HEK293 (cell line): ENCODE data around the gene PPFIA3.
A peak's percentile ranks its signal among the peaks of the same experiment; 100 is the strongest.
"Not testable (repeated sequence)": the region's sequence is repeated elsewhere in the genome, so short reads cannot be mapped to it uniquely, and the experiment has no call there.

ENCODE experiments used
- CTCF ChIA-PET: fragments of 350-600 bp; formaldehyde crosslinking; extraction: SDS; loops from one replicate; lab custom pipeline; 2021; ENCODE audit warnings: antibody characterized with exemption; lab: Yijun Ruan, JAX
- POLR2A ChIA-PET: fragments of 300-600 bp; formaldehyde crosslinking; extraction: SDS; loops from one replicate; lab custom pipeline; 2020; ENCODE audit warnings: antibody characterized with exemption, inconsistent platforms; lab: Yijun Ruan, JAX
- H3K27ac ChIP-seq: fragments of 200-500 bp; sonication (Bioruptor generic); 2 replicates; pipeline ENCODE4 v1.5.1; 2014; ENCODE audit warnings: low read depth, low read length, control low read depth, inconsistent platforms; ENCODE audit errors: extremely low read depth
- H3K36me3 ChIP-seq, 2 experiments: fragments of 200-500 bp in 1 of 2; sonication (Bioruptor generic) in 1 of 2; 1 replicate in 1 of 2; 2 replicates in 1 of 2; pipeline ENCODE4 v1.5.1; 2014 to 2017; ENCODE audit warnings: inconsistent platforms in 2 of 2, low read length in 2 of 2; ENCODE audit not compliant: control insufficient read depth in 2 of 2, insufficient read depth in 1 of 2
- H3K4me1 ChIP-seq: fragments of 200-500 bp; sonication (Bioruptor generic); 2 replicates; pipeline ENCODE4 v1.5.1; 2014; ENCODE audit warnings: mild to moderate bottlenecking, low read length, inconsistent platforms; ENCODE audit not compliant: control insufficient read depth, insufficient read depth
- H3K4me3 ChIP-seq: 2 replicates; pipeline ENCODE4 v1.5.1; 2011; ENCODE audit warnings: low read depth, mild to moderate bottlenecking, control low read depth, low read length, moderate library complexity
- H3K9me3 ChIP-seq: fragments of 200-500 bp; sonication (Bioruptor generic); 2 replicates; pipeline ENCODE4 v1.5.1; 2014; ENCODE audit warnings: low read depth, low read length, inconsistent platforms; ENCODE audit not compliant: control insufficient read depth, insufficient read depth
- PBX3 ChIP-seq: sonication (generic); formaldehyde crosslinking; IDR thresholded peaks from 2 replicates; pipeline ENCODE4 v1.8.1; 2022; ENCODE audit warnings: mild to moderate bottlenecking, moderate library complexity, missing genetic modification reagents
- PRDM1 ChIP-seq: fragments of 450-650 bp; formaldehyde crosslinking; IDR thresholded peaks from 2 replicates; pipeline ENCODE4; 2016; ENCODE audit warnings: missing biosample characterization, missing genetic modification characterization
- PRDM10 ChIP-seq: fragments of 450-650 bp; formaldehyde crosslinking; IDR thresholded peaks from 2 replicates; pipeline ENCODE4 v1.5.1; 2016; ENCODE audit warnings: missing biosample characterization, missing genetic modification characterization
- YY2 ChIP-seq: fragments of 450-650 bp; formaldehyde crosslinking; IDR thresholded peaks from 2 replicates; pipeline ENCODE4 v1.5.1; 2016; ENCODE audit warnings: missing biosample characterization, missing genetic modification characterization
- ZBTB17 ChIP-seq: fragments of 450-650 bp; formaldehyde crosslinking; IDR thresholded peaks from 2 replicates; pipeline ENCODE4 v1.5.1; 2016; ENCODE audit warnings: missing biosample characterization, missing genetic modification characterization
- ZBTB44 ChIP-seq: fragments of 450-650 bp; IDR thresholded peaks from 2 replicates; pipeline ENCODE4 v1.5.1; 2018; ENCODE audit warnings: missing biosample characterization, mild to moderate bottlenecking, missing genetic modification characterization
- ZBTB48 ChIP-seq: fragments of 450-650 bp; formaldehyde crosslinking; IDR thresholded peaks from 2 replicates; pipeline ENCODE4 v1.5.1; 2016; ENCODE audit warnings: missing biosample characterization, missing genetic modification characterization
- ZFP41 ChIP-seq: fragments of 450-650 bp; formaldehyde crosslinking; IDR thresholded peaks from 2 replicates; pipeline ENCODE4 v1.5.1; 2016; ENCODE audit warnings: missing biosample characterization, missing genetic modification characterization, borderline replicate concordance
- ZNF132 ChIP-seq: fragments of 450-650 bp; formaldehyde crosslinking; IDR thresholded peaks from 2 replicates; pipeline ENCODE4 v1.5.1; 2017; ENCODE audit warnings: missing biosample characterization, missing genetic modification characterization, borderline replicate concordance
- ZNF148 ChIP-seq: fragments of 450-650 bp; formaldehyde crosslinking; IDR thresholded peaks from 2 replicates; pipeline ENCODE4 v1.5.0; 2017; ENCODE audit warnings: missing biosample characterization, missing genetic modification characterization, borderline replicate concordance
- ZNF335 ChIP-seq: fragments of 450-650 bp; formaldehyde crosslinking; conservative IDR thresholded peaks from 2 replicates; pipeline ENCODE4 v1.5.1; 2016; ENCODE audit warnings: missing biosample characterization, missing genetic modification characterization
- ZNF366 ChIP-seq: fragments of 450-650 bp; formaldehyde crosslinking; conservative IDR thresholded peaks from 2 replicates; pipeline ENCODE4 v1.5.1; 2016; ENCODE audit warnings: missing biosample characterization, missing genetic modification characterization
- ZNF416 ChIP-seq: fragments of 450-650 bp; formaldehyde crosslinking; IDR thresholded peaks from 2 replicates; pipeline ENCODE4 v1.5.1; 2016; ENCODE audit warnings: missing biosample characterization, missing genetic modification characterization
- ZNF426 ChIP-seq: fragments of 450-650 bp; formaldehyde crosslinking; IDR thresholded peaks from 2 replicates; pipeline ENCODE4 v1.5.1; 2017; ENCODE audit warnings: missing biosample characterization, missing genetic modification characterization, mild to moderate bottlenecking, inconsistent platforms, moderate library complexity
- ZNF514 ChIP-seq: fragments of 450-650 bp; formaldehyde crosslinking; IDR thresholded peaks from 2 replicates; pipeline ENCODE4 v1.5.1; 2016; ENCODE audit warnings: missing biosample characterization, missing genetic modification characterization
- ZNF610 ChIP-seq: fragments of 450-650 bp; formaldehyde crosslinking; IDR thresholded peaks from 2 replicates; pipeline ENCODE4 v1.5.1; 2016; ENCODE audit warnings: missing biosample characterization, missing genetic modification characterization, borderline replicate concordance
- ZNF639 ChIP-seq: fragments of 450-650 bp; formaldehyde crosslinking; IDR thresholded peaks from 2 replicates; pipeline ENCODE4 v1.5.1; 2016; ENCODE audit warnings: missing biosample characterization, missing genetic modification characterization
- ZXDB ChIP-seq: fragments of 450-650 bp; formaldehyde crosslinking; IDR thresholded peaks from 2 replicates; pipeline ENCODE4 v1.5.1; 2016; ENCODE audit warnings: missing biosample characterization, missing genetic modification characterization

PPFIA3 gene

GRCh38 chr19:49126575-49126974, 7.2 kb downstream of the PPFIA3 start (continued):
- TF ChIP-seq ZNF610 (tag by site-specific recombination): no peak
- TF ChIP-seq ZBTB17: no peak
- no peak for TF ChIP-seq ZXDB (tag by site-specific recombination)
- TF ChIP-seq ZNF416: no peak
- no peak for TF ChIP-seq ZFP41
- no peak for TF ChIP-seq ZNF148 (tag by site-specific recombination)

- not testable (repeated sequence) for H3K27ac ChIP-seq, H3K4me3 ChIP-seq, H3K9me3 ChIP-seq, H3K4me1 ChIP-seq
- TF ChIP-seq PRDM1: peak; percentile 96
- 0 out of 2 replicates have a peak, but pooled peaks have one; percentile 22 for TF ChIP-seq ZNF639 (tag by site-specific recombination)
- CTCF ChIA-PET: interaction anchor here (0.5 to 3.2 kb wide), 9 partner anchors 13 to 130 kb away, joined by 3 to 20 read pairs (median 5); partner anchors contain the start of gene LIN7B
- peaks cover 0 to 10% of the 10 kb centered on the region in 2 experiments; a peak in 2 of 3 replicates for H3K36me3 ChIP-seq
- POLR2A ChIA-PET: interaction anchor here (0.5 to 1.4 kb wide), 15 partner anchors 8 to 1713 kb away, joined by 3 to 27 read pairs (median 7); partner anchors contain the start of genes C19orf73, GYS1, LIN7B and PPFIA3
Observed at GRCh38 chr19:49127225-49127624, 7.9 kb downstream of the PPFIA3 start.

- POLR2A ChIA-PET: interaction anchor here (0.5 to 1.4 kb wide), 20 partner anchors 8 to 1714 kb away, joined by 3 to 27 read pairs (median 5); partner anchors contain the start of genes C19orf73, GYS1, LIN7B and PPFIA3
- CTCF ChIA-PET: interaction anchor here (0.5 to 3.2 kb wide), 10 partner anchors 14 to 202 kb away, joined by 3 to 20 read pairs (median 4); partner anchors contain the start of gene LIN7B
- H3K4me1 ChIP-seq: peaks cover 7% of the 10 kb centered on the region
- TF ChIP-seq ZNF426 (tag by site-specific recombination) (no peak), ZBTB44 (tag by site-specific recombination) (0 out of 2 replicates have a peak, but pooled peaks have one; percentile 12), PBX3 (CRISPR knock-in tag) (peak; percentile 96), ZNF335 (tag by site-specific recombination) (peak; percentile 68), ZBTB48 (tag by site-specific recombination) (no peak), YY2 (tag by site-specific recombination) (peak; percentile 76), ZNF366 (tag by site-specific recombination) (peak; percentile 59), ZNF132 (tag by site-specific recombination) (no peak), PRDM10 (tag by site-specific recombination) (peak; percentile 90), ZNF514 (tag by site-specific recombination) (no peak)
Observed at GRCh38 chr19:49127674-49128544, 8.6 kb downstream of the PPFIA3 start.

More at GRCh38 chr19:49127674-49128544, 8.6 kb downstream of the PPFIA3 start:
- Histone ChIP-seq H3K27ac (peak overlapping the region; percentile 60; the same call in 1 of the 2 replicates), H3K36me3 (peaks cover 0 to 15% of the 10 kb centered on the region in 2 experiments; a peak in 2 of 3 replicates), H3K9me3 (no peaks in the 10 kb centered on the region), H3K4me3 (peak overlapping the region; percentile 53)
